Caco-2 (cell line): ENCODE data around the gene MIA3. TPM values are rescaled to one million over a fixed set of nuclear protein-coding genes. Genes with fewer than 3 reads are reported as not detected.

Experiments
- BruUV-seq: library from RNA; stranded (reverse); fragments of 400-500 nt; replicated peaks from 2 replicates; lab custom pipeline; 2021; lab: Mats Ljungman, UMichigan
- CTCF ChIA-PET: fragments of 300-600 bp; sonication (Branson Sonifier 250); formaldehyde crosslinking; loops from one replicate; lab custom pipeline; 2022; ENCODE audit warnings: antibody characterized with exemption; lab: Charles Lee
- POLR2A ChIA-PET: fragments of 300-600 bp; sonication (Branson Sonifier 250); formaldehyde crosslinking; loops from one replicate; lab custom pipeline; 2022; ENCODE audit warnings: antibody characterized with exemption; lab: Charles Lee
- DNase-seq, 2 experiments: peaks; one replicate each; pipeline versions ENCODE4 v3.0.0 to v3.0.0-alpha.2; 2020 to 2022
- H3K27me3 ChIP-seq: replicated peaks from 2 replicates; pipeline ENCODE4 v1.6.0; 2011; ENCODE audit warnings: low read length; ENCODE audit not compliant: control insufficient read depth, insufficient read depth
- H3K36me3 ChIP-seq: 2 replicates; pipeline ENCODE4 v1.5.1; 2011; ENCODE audit warnings: low read length; ENCODE audit not compliant: control insufficient read depth, insufficient read depth
- H3K4me1 ChIP-seq: fragments of 250-450 bp; sonication (Bioruptor Pico); 2 replicates; pipeline ENCODE4 v1.5.1; 2020; ENCODE audit warnings: mild to moderate bottlenecking
- H3K4me3 ChIP-seq: 2 replicates; pipeline ENCODE4 v1.5.1; 2011; ENCODE audit warnings: low read depth, mild to moderate bottlenecking, control low read depth, low read length
- H3K9me3 ChIP-seq: fragments of 250-450 bp; sonication (Bioruptor Pico); 2 replicates; pipeline ENCODE4 v1.5.1; 2020; ENCODE audit warnings: mild to moderate bottlenecking, moderate library complexity
- H3K27ac Mint-ChIP-seq: one replicate; pipeline ENCODE4 v1.8.0; 2022; ENCODE audit warnings: mixed read lengths; ENCODE audit not compliant: unreplicated experiment
- H3K27me3 Mint-ChIP-seq: one replicate; pipeline ENCODE4 v1.8.0; 2022; ENCODE audit warnings: mixed read lengths; ENCODE audit not compliant: insufficient read depth, unreplicated experiment
- H3K36me3 Mint-ChIP-seq: one replicate; pipeline ENCODE4 v1.8.0; 2022; ENCODE audit warnings: mild to moderate bottlenecking, mixed read lengths; ENCODE audit not compliant: insufficient read depth, unreplicated experiment
- H3K4me1 Mint-ChIP-seq: one replicate; pipeline ENCODE4 v1.8.0; 2022; ENCODE audit warnings: low read depth, mixed read lengths; ENCODE audit not compliant: unreplicated experiment
- H3K4me3 Mint-ChIP-seq: one replicate; pipeline ENCODE4 v1.8.0; 2022; ENCODE audit warnings: mild to moderate bottlenecking, moderate library complexity, mixed read lengths; ENCODE audit not compliant: unreplicated experiment
- H3K9me3 Mint-ChIP-seq: one replicate; pipeline ENCODE4 v1.8.0; 2022; ENCODE audit warnings: mixed read lengths; ENCODE audit not compliant: unreplicated experiment
- CTCF ChIP-seq, 2 experiments: fragments of 200-600 bp in 1 of 2; IDR thresholded peaks; 1 replicate in 1 of 2; 2 replicates in 1 of 2; pipeline versions ENCODE4 v1.5.1 to v1.8.0; 2011 to 2022; ENCODE audit warnings: antibody characterized with exemption in 1 of 2, control low read depth in 1 of 2, inconsistent platforms in 1 of 2, low read depth in 1 of 2, low read length in 1 of 2, mild to moderate bottlenecking in 1 of 2, moderate library complexity in 1 of 2; ENCODE audit not compliant: insufficient read depth in 1 of 2, severe bottlenecking in 1 of 2, unreplicated experiment in 1 of 2
- intact Hi-C: fragments of 100-400 bp; cut with micrococcal nuclease; formaldehyde crosslinking; loops from one replicate; pipeline ENCODE4 v1.10.0; 2022; ENCODE audit not compliant: unreplicated experiment
- total RNA-seq: library from RNA; stranded (reverse); gene quantifications from 2 replicates; pipeline ENCODE4 v1.2.3, GENCODE V29; 2022

The MIA3 gene
- total RNA-seq, 1 experiment from 2014 or later = 56.0 TPM

- H3K9me3 Mint-ChIP-seq = no peaks in the 10 kb centered on the region
- Histone ChIP-seq H3K4me1 (peaks cover 3% of the 10 kb centered on the region; the same call in 1 of the 2 replicates), H3K9me3 (no peaks in the 10 kb centered on the region), H3K36me3 (no peaks in the 10 kb centered on the region), H3K27me3 (no peaks in the 10 kb centered on the region), H3K4me3 (peak overlapping the region; percentile 78)
- POLR2A ChIA-PET = interaction anchor here (0.5 to 1.2 kb wide), 2 partner anchors 69 to 420 kb away, joined by 3 to 6 read pairs; no protein-coding TSS in a partner anchor
- BruUV-seq = TSS peak; percentile 50
- TF ChIP-seq CTCF (IDR thresholded peaks at IDR 0.05; ENCODE audit: insufficient read depth in 1 of 2, low read depth in 1 of 2, low read length in 1 of 2, severe bottlenecking in 1 of 2, unreplicated experiment in 1 of 2) = no peak
- peak overlapping the region; percentile 97 for H3K27ac Mint-ChIP-seq
- H3K36me3 Mint-ChIP-seq = peaks cover 32% of the 10 kb centered on the region
- intact Hi-C loops = loop anchor here (1.0 kb wide), 2 partner anchors 69 to 248 kb away; no protein-coding TSS in a partner anchor
- H3K4me3 Mint-ChIP-seq = peak overlapping the region; percentile 99
- H3K27me3 Mint-ChIP-seq = no peaks in the 10 kb centered on the region
- DNase-seq = peak; percentile 93 to 95
- H3K4me1 Mint-ChIP-seq = no peaks in the 10 kb centered on the region
- CTCF ChIA-PET = interaction anchor here (1.2 kb wide), 1 partner anchor 420 kb away, joined by 5 read pairs; no protein-coding TSS in a partner anchor
These were observed 95.4 kb downstream of the MIA3 start for GRCh38 chr1:222713091-222713961.

GRCh38 chr1:222716393-222716792 is 98.5 kb downstream of the MIA3 start:
- Mint-ChIP-seq H3K4me1 (no peaks in the 10 kb centered on the region), H3K27me3 (no peaks in the 10 kb centered on the region), H3K27ac (no peak overlapping the region), H3K4me3 (no peak overlapping the region), H3K9me3 (no peaks in the 10 kb centered on the region), H3K36me3 (peaks cover 53% of the 10 kb centered on the region)
- no TSS peak for BruUV-seq
- DNase-seq = no peak
- H3K4me1 ChIP-seq = no peaks in the 10 kb centered on the region
- H3K9me3 ChIP-seq = no peaks in the 10 kb centered on the region
- H3K36me3 ChIP-seq = no peaks in the 10 kb centered on the region; the same call in 1 of the 2 replicates
- intact Hi-C loops = no loop called here
- H3K4me3 ChIP-seq = no peak overlapping the region
- no peaks in the 10 kb centered on the region for H3K27me3 ChIP-seq
- POLR2A ChIA-PET = no interaction called here
- TF ChIP-seq CTCF (IDR thresholded peaks at IDR 0.05; ENCODE audit: insufficient read depth in 1 of 2, low read depth in 1 of 2, low read length in 1 of 2, severe bottlenecking in 1 of 2, unreplicated experiment in 1 of 2) = no peak
- CTCF ChIA-PET = no interaction called here

Other genes with a start within 250 kb of the MIA3 start
- 0.16 and 0.32 TPM in 2 replicates for gene HHIPL2, start 70.0 kb upstream of the MIA3 start, total RNA-seq
- gene TAF1A, start 28.2 kb upstream of the MIA3 start, total RNA-seq = 14.8 and 15.9 TPM in 2 replicates
- gene AIDA, start 94.4 kb downstream of the MIA3 start, total RNA-seq = 55.1 TPM in 2 replicates
- gene BROX, start 94.5 kb downstream of the MIA3 start, total RNA-seq = 31.9 and 32.9 TPM in 2 replicates
- gene FAM177B, start 119.1 kb downstream of the MIA3 start, total RNA-seq = 0.70 TPM in 1 of 2 replicates, not detected in the other
- gene DISP1, start 196.9 kb downstream of the MIA3 start, total RNA-seq = 6.6 and 7.1 TPM in 2 replicates